ENCODE data around the gene APOL6.
A peak's percentile ranks its signal among the peaks of the same experiment; 100 is the strongest.
"Not testable (repeated sequence)": the region's sequence is repeated elsewhere in the genome, so short reads cannot be mapped to it uniquely, and the experiment has no call there.

APOL6 gene

GRCh38 chr22:35678836-35679235 is 30.6 kb downstream of the APOL6 start:
- H3K4me3 ChIP-seq (ENCODE audit: low read depth, low read length) = no peak overlapping the region
- DNase-seq (ENCODE audit: low read depth) = no peak
- no peak for TF ChIP-seq CTCF (IDR thresholded peaks at IDR 0.05; ENCODE audit: low read depth, low read length, missing control alignments)

GRCh38 chr22:35679492-35679891 is 31.2 kb downstream of the APOL6 start:
- DNase-seq (ENCODE audit: low read depth) = peak; percentile 3
- not testable (repeated sequence) for H3K4me3 ChIP-seq (ENCODE audit: low read depth, low read length)

- no peak for DNase-seq (ENCODE audit: low read depth)
These were observed 33.3 kb downstream of the APOL6 start for GRCh38 chr22:35681454-35682052.

GRCh38 chr22:35683560-35683959 is 35.3 kb downstream of the APOL6 start:
- no peak for TF ChIP-seq CTCF (IDR thresholded peaks at IDR 0.05; ENCODE audit: low read depth, low read length, missing control alignments)
- H3K4me3 ChIP-seq (ENCODE audit: low read depth, low read length) = no peak overlapping the region
- DNase-seq (ENCODE audit: low read depth) = no peak

More at GRCh38 chr22:35681454-35682052, 33.3 kb downstream of the APOL6 start:
- TF ChIP-seq CTCF (IDR thresholded peaks at IDR 0.05; ENCODE audit: low read depth, low read length, missing control alignments) = no peak
- H3K4me3 ChIP-seq (ENCODE audit: low read depth, low read length) = no peak overlapping the region

- DNase-seq (ENCODE audit: low read depth) = no peak
- TF ChIP-seq CTCF (IDR thresholded peaks at IDR 0.05; ENCODE audit: low read depth, low read length, missing control alignments) = peak; percentile 19
These were observed 36.0 kb downstream of the APOL6 start for GRCh38 chr22:35684270-35684700.

GRCh38 chr22:35684732-35685131 is 36.5 kb downstream of the APOL6 start:
- no peak overlapping the region for H3K4me3 ChIP-seq (ENCODE audit: low read depth, low read length)
- DNase-seq (ENCODE audit: low read depth) = no peak
- TF ChIP-seq CTCF (IDR thresholded peaks at IDR 0.05; ENCODE audit: low read depth, low read length, missing control alignments) = no peak

More at GRCh38 chr22:35684270-35684700, 36.0 kb downstream of the APOL6 start:
- no peak overlapping the region for H3K4me3 ChIP-seq (ENCODE audit: low read depth, low read length)

GRCh38 chr22:35685731-35686130 is 37.5 kb downstream of the APOL6 start:
- H3K4me3 ChIP-seq (ENCODE audit: low read depth, low read length) = no peak overlapping the region
- no peak for TF ChIP-seq CTCF (IDR thresholded peaks at IDR 0.05; ENCODE audit: low read depth, low read length, missing control alignments)
- no peak for DNase-seq (ENCODE audit: low read depth)
